HG03457 (cell line): ENCODE data around the gene RPL26.
A peak's percentile ranks its signal among the peaks of the same experiment; 100 is the strongest.

Experiments used
- ATAC-seq: cut with Tn5 transposase; IDR thresholded peaks from one replicate; pipeline ENCODE4 v1.9.1; 2021; ENCODE audit warnings: moderate number of reproducible peaks; ENCODE audit not compliant: unreplicated experiment

RPL26 gene

GRCh38 chr17:8383143-8383822 lies at the start of gene RPL26:
RPL26 (minus strand) TSS chr17:8383193; CDS start chr17:8382310, 883 bp downstream.
- peak; percentile 83 for ATAC-seq

- no peak for ATAC-seq
These were observed 48.0 kb upstream of the RPL26 start for GRCh38 chr17:8430966-8431365.

GRCh38 chr17:8426802-8427201 lies 43.8 kb upstream of the RPL26 start:
- ATAC-seq, result no peak

- no peak for ATAC-seq
These were observed 43.2 kb upstream of the RPL26 start for GRCh38 chr17:8426094-8426720.

- ATAC-seq, result no peak
These were observed 38.6 kb upstream of the RPL26 start for GRCh38 chr17:8421571-8421970.

- no peak for ATAC-seq
These were observed 37.3 kb upstream of the RPL26 start for GRCh38 chr17:8420041-8420934.

- ATAC-seq, result no peak
These were observed 36.3 kb upstream of the RPL26 start for GRCh38 chr17:8419305-8419704.

- ATAC-seq, result no peak
These were observed 35.5 kb upstream of the RPL26 start for GRCh38 chr17:8418471-8418870.

- no peak for ATAC-seq
These were observed 34.8 kb upstream of the RPL26 start for GRCh38 chr17:8417806-8418205.

- ATAC-seq, result no peak
These were observed 30.9 kb upstream of the RPL26 start for GRCh38 chr17:8413938-8414337.

GRCh38 chr17:8413328-8413727 lies 30.3 kb upstream of the RPL26 start:
- no peak for ATAC-seq

- no peak for ATAC-seq
These were observed 29.1 kb upstream of the RPL26 start for GRCh38 chr17:8412089-8412488.

GRCh38 chr17:8410883-8411238 lies 27.9 kb upstream of the RPL26 start:
- no peak for ATAC-seq

- no peak for ATAC-seq
These were observed 27.2 kb upstream of the RPL26 start for GRCh38 chr17:8409966-8410882.

- ATAC-seq, result no peak
These were observed 25.4 kb upstream of the RPL26 start for GRCh38 chr17:8408371-8408770.

- no peak for ATAC-seq
These were observed 23.2 kb upstream of the RPL26 start for GRCh38 chr17:8406174-8406573.

- ATAC-seq, result no peak
These were observed 22.6 kb upstream of the RPL26 start for GRCh38 chr17:8405499-8406016.

GRCh38 chr17:8402921-8403536 lies 20.0 kb upstream of the RPL26 start:
- ATAC-seq, result no peak

GRCh38 chr17:8401107-8401506 lies 18.1 kb upstream of the RPL26 start:
- ATAC-seq, result no peak

GRCh38 chr17:8398980-8399379 lies 16.0 kb upstream of the RPL26 start:
- no peak for ATAC-seq
